Spleen (tissue), 11 donors: ENCODE results near the gene ZMYND8. TPM values are rescaled to one million over a fixed set of nuclear protein-coding genes. Genes with fewer than 3 reads are reported as not detected.

Source experiments
- DNase-seq: peaks from one replicate; pipeline ENCODE4 v3.0.0-alpha.2; 2020
- H3K27ac ChIP-seq, 8 donors: fragments of 200-600 bp; sonication (generic) in 7 of 8; 1 replicate in 4 of 8; 2 replicates in 4 of 8; pipeline versions ENCODE4 v1.5.0 to v1.8.0; 2016 to 2021; ENCODE audit warnings: inconsistent platforms in 4 of 8, mild to moderate bottlenecking in 4 of 8, moderate library complexity in 1 of 8
- H3K27me3 ChIP-seq, 7 donors: fragments of 200-600 bp; sonication (generic) in 6 of 7; replicated peaks in 1 of 7; 1 replicate in 4 of 7; 2 replicates in 3 of 7; pipeline versions ENCODE4 v1.5.0 to v1.8.0; 2016 to 2021; ENCODE audit warnings: inconsistent platforms in 3 of 7, mild to moderate bottlenecking in 1 of 7
- H3K36me3 ChIP-seq, 6 donors: fragments of 200-600 bp; sonication (generic) in 5 of 6; 1 replicate in 4 of 6; 2 replicates in 2 of 6; pipeline versions ENCODE4 v1.5.0 to v1.8.0; 2016 to 2021; ENCODE audit warnings: inconsistent platforms in 2 of 6
- H3K4me1 ChIP-seq, 6 donors: fragments of 200-600 bp; sonication (generic) in 5 of 6; 1 replicate in 3 of 6; 2 replicates in 3 of 6; pipeline versions ENCODE4 v1.5.0 to v1.8.0; 2016 to 2021; ENCODE audit warnings: inconsistent platforms in 3 of 6
- H3K4me3 ChIP-seq, 8 donors: fragments of 200-600 bp; sonication (generic) in 7 of 8; 1 replicate in 4 of 8; 2 replicates in 4 of 8; pipeline versions ENCODE4 v1.5.0 to v1.8.0; 2016 to 2021; ENCODE audit warnings: inconsistent platforms in 4 of 8, mild to moderate bottlenecking in 4 of 8, moderate library complexity in 2 of 8
- H3K9me3 ChIP-seq, 8 donors: fragments of 200-600 bp; sonication (generic) in 7 of 8; 1 replicate in 4 of 8; 2 replicates in 4 of 8; pipeline versions ENCODE4 v1.5.0 to v1.8.0; 2016 to 2021; ENCODE audit warnings: inconsistent platforms in 4 of 8
- CTCF ChIP-seq, 11 experiments: fragments of 200-600 bp in 7 of 11; fragments of 450-650 bp in 4 of 11; sonication (generic) in 4 of 11; IDR thresholded peaks in 8 of 11; conservative IDR thresholded peaks in 3 of 11; 1 replicate in 7 of 11; 2 replicates in 4 of 11; pipeline versions ENCODE4 v1.4.0 to v1.8.0; 2016 to 2021; ENCODE audit warnings: antibody characterized with exemption in 11 of 11, inconsistent platforms in 4 of 11, mild to moderate bottlenecking in 1 of 11
- POLR2A ChIP-seq, 3 donors: fragments of 450-650 bp; IDR thresholded peaks; one replicate each; pipeline ENCODE4 v1.5.1; 2017; ENCODE audit warnings: antibody characterized with exemption in 3 of 3, mild to moderate bottlenecking in 1 of 3
- POLR2AphosphoS5 ChIP-seq, 3 donors: sonication (generic); formaldehyde crosslinking; IDR thresholded peaks; one replicate each; pipeline ENCODE4 v1.5.1; 2017; ENCODE audit warnings: antibody characterized with exemption in 3 of 3
- WGBS, 5 donors: extraction: QIAGEN DNeasy Blood & Tissue Kit in 3 of 5; methylation state at CpG; one replicate each; pipeline versions ENCODE4 v1.1.5 to v1.1.7; 2013 to 2018; 5-methylcytosine and 5-hydroxymethylcytosine counted together
- intact Hi-C: fragments of 100-400 bp; cut with DNase I; formaldehyde crosslinking; loops from one replicate; pipeline ENCODE4 v1.15.0; 2023; ENCODE audit warnings: low total_unique reads
- polyA plus RNA-seq, 3 donors: library from polyadenylated mRNA; stranded (reverse); fragments of 200-250 nt; gene quantifications; one replicate each; pipeline ENCODE4 v1.2.1, GENCODE V29; 2013
- total RNA-seq, 7 donors: library from RNA; depleted of rRNA in 3 of 7; stranded (reverse); fragments of >200 nt in 3 of 7; fragmentation: NEBNext Ultra II Directional in 4 of 7; extraction: Animal tissue kit (Norgen Biotek cat#: 25700) in 4 of 7; gene quantifications; one replicate each; pipeline versions ENCODE4 v1.1.0 to v1.2.1, GENCODE V29; 2016 to 2021
- donor health status: healthy with polysubstance abuse.
- donor health status: DM: no; HTN: no; CAD: no; lungs with moderate emphysema.
- donor health status: DM: no; HTN: no; CAD: no.
- donor health status: Bipolar disorder and iron deficiency.
- donor health status: healthy.
- donor health status: DM: no; HTN: no; CAD: no.
- donor health status: DM: yes; HTN: yes; CAD: no.

Gene ZMYND8
- total and polyA plus RNA-seq, 10 donors, result 12.5 to 64.0 (median 46.8) TPM

DNA sequence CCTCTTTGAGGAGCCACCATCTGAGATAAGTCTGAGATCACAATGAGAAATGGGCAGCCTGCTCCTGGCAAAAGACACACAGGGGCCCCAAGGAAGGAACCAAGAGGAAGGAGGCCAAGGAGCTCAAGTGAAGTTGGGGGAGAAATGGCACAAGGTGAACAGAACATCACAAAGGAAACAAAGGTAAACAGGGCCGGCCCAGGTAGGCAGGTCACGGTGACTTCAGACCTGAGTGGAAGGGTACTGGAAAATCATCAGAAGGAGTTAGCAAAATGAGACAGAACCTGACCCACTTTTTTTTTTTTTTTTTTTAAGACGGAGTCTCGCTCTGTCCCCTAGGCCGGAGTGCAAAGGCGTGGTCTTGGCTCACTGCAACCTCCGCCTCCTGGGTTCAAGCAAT, 11.3 kb downstream of the ZMYND8 start:
- TF ChIP-seq CTCF (IDR thresholded peaks at IDR 0.05 in 8 of 11, conservative IDR thresholded peaks at IDR 0.05 in 3 of 11) (no peak), POLR2A (IDR thresholded peaks at IDR 0.05) (no peak), POLR2AphosphoS5 (IDR thresholded peaks at IDR 0.05) (no peak)
- H3K4me3 ChIP-seq, result no peak overlapping the region
- DNase-seq, result no peak
- intact Hi-C loops, result no loop called here
- H3K9me3 ChIP-seq, result no peaks in the 10 kb centered on the region
- peaks cover 0 to 84% (median 11%) of the 10 kb centered on the region in 6 donors for H3K36me3 ChIP-seq
- H3K4me1 ChIP-seq, result peaks cover 27 to 90% (median 52%) of the 10 kb centered on the region in 6 donors
- no peaks in the 10 kb centered on the region for H3K27me3 ChIP-seq
- peak overlapping the region in 2 of 8 donors; percentile 96 to 99 for H3K27ac ChIP-seq
- WGBS, 5 donors, result 95 to 97% (median 96%) methylated on average over 7 of the region's 7 CpGs

GRCh38 chr20:47343007-47343472, 13.5 kb downstream of the ZMYND8 start:
- no peak for TF ChIP-seq CTCF (IDR thresholded peaks at IDR 0.05 in 8 of 11, conservative IDR thresholded peaks at IDR 0.05 in 3 of 11)
- Histone ChIP-seq H3K36me3 (peaks cover 0 to 93% (median 20%) of the 10 kb centered on the region in 6 donors), H3K4me1 (peaks cover 5 to 87% (median 34%) of the 10 kb centered on the region in 6 donors), H3K27me3 (no peaks in the 10 kb centered on the region), H3K9me3 (no peaks in the 10 kb centered on the region), H3K4me3 (no peak overlapping the region), H3K27ac (peak overlapping the region in 3 of 8 donors; percentile 19 to 43 (median 22))
- intact Hi-C loops, result no loop called here
- WGBS, 5 donors, result 92 to 96% (median 93%) methylated on average over 4 of the region's 4 CpGs
- peak; percentile 32 for DNase-seq

DNA sequence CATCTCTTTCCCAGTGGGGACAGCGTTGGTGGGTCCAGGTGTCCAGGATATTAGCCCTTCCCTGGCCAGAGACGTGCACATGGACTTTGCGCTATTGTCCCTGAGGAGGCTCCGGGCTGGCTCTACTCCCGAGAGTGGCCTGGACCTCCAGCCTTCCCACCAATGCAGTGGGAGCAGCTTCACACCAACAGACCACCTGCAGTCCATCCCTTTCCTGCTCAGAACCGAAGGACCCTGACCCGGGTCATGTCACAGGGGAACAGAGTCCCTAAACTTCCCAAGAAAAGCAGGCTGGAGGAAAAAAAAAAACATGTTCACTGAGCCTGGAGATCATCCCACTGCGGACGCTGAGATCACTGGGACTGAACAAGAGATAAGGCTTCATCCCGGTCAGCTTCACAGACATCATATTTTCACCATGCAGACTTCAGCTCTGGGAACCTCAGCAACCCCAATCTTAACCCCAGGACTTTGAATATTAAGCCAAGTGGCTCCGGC, 18.3 kb downstream of the ZMYND8 start:
- H3K4me1 ChIP-seq, result peaks cover 9 to 88% (median 39%) of the 10 kb centered on the region in 6 donors
- H3K4me3 ChIP-seq, result no peak overlapping the region
- intact Hi-C loops, result no loop called here
- H3K27ac ChIP-seq, result no peak overlapping the region
- peaks cover 0 to 81% (median 13%) of the 10 kb centered on the region in 6 donors for H3K36me3 ChIP-seq
- no peaks in the 10 kb centered on the region for H3K9me3 ChIP-seq
- TF ChIP-seq CTCF (IDR thresholded peaks at IDR 0.05 in 8 of 11, conservative IDR thresholded peaks at IDR 0.05 in 3 of 11) (no peak), POLR2AphosphoS5 (IDR thresholded peaks at IDR 0.05) (no peak), POLR2A (IDR thresholded peaks at IDR 0.05) (no peak)
- DNase-seq, result peak; percentile 38
- H3K27me3 ChIP-seq, result no peaks in the 10 kb centered on the region
- 83 to 91% (median 88%) methylated on average over 10 to 11 of the region's 11 CpGs for WGBS, 5 donors

- 90 to 97% (median 95%) methylated on average over 7 of the region's 7 CpGs for whole genome bisulfite sequencing, 5 donors
- H3K36me3 ChIP-seq, result peaks cover 0 to 81% (median 13%) of the 10 kb centered on the region in 6 donors
- H3K9me3 ChIP-seq, result no peaks in the 10 kb centered on the region
- intact Hi-C loops, result no loop called here
- H3K4me3 ChIP-seq, result no peak overlapping the region
- no peak for DNase-seq
- TF ChIP-seq POLR2AphosphoS5 (IDR thresholded peaks at IDR 0.05) (no peak), POLR2A (IDR thresholded peaks at IDR 0.05) (no peak), CTCF (IDR thresholded peaks at IDR 0.05 in 8 of 11, conservative IDR thresholded peaks at IDR 0.05 in 3 of 11) (no peak)
- H3K27me3 ChIP-seq, result no peaks in the 10 kb centered on the region
- H3K27ac ChIP-seq, result no peak overlapping the region
- peaks cover 9 to 91% (median 43%) of the 10 kb centered on the region in 6 donors for H3K4me1 ChIP-seq
Measured at GRCh38 chr20:47337413-47337812, 19.1 kb downstream of the ZMYND8 start.
